A673 (cell line): ENCODE results near the gene EIF2D. TPM values are rescaled to one million over a fixed set of nuclear protein-coding genes. Genes with fewer than 3 reads are reported as not detected.

Source experiments
- BruUV-seq: library from RNA; stranded (reverse); fragments of 400-500 nt; replicated peaks from 2 replicates; lab custom pipeline; 2021; lab: Mats Ljungman, UMichigan
- CTCF ChIA-PET: fragments of 300-600 bp; sonication (Branson Sonifier 250); formaldehyde crosslinking; loops from one replicate; lab custom pipeline; 2022; ENCODE audit warnings: antibody characterized with exemption; lab: Charles Lee
- POLR2A ChIA-PET: fragments of 300-600 bp; sonication (Branson Sonifier 250); formaldehyde crosslinking; loops from one replicate; lab custom pipeline; 2022; ENCODE audit warnings: antibody characterized with exemption; ENCODE audit not compliant: low non-redundant PET; lab: Charles Lee
- DNase-seq: peaks from one replicate; pipeline ENCODE4 v3.0.0-alpha.2; 2015; ENCODE audit warnings: low spot score
- H3K27ac ChIP-seq: fragments of 200-600 bp; sonication (generic); 2 replicates; pipeline ENCODE4 v1.5.1; 2016; ENCODE audit warnings: mixed run types, low read depth, mild to moderate bottlenecking, mixed read lengths, antibody characterized with exemption, low read length; ENCODE audit not compliant: poor library complexity, severe bottlenecking
- H3K27me3 ChIP-seq: fragments of 200-600 bp; sonication (generic); replicated peaks from 2 replicates; pipeline ENCODE4 v1.6.1; 2017; ENCODE audit warnings: mixed run types, low read depth, mild to moderate bottlenecking, mixed read lengths, antibody characterized with exemption, low read length; ENCODE audit not compliant: insufficient read depth, poor library complexity
- H3K36me3 ChIP-seq: fragments of 200-600 bp; sonication (generic); 2 replicates; pipeline ENCODE4 v1.6.1; 2016; ENCODE audit warnings: mixed run types, mild to moderate bottlenecking, mixed read lengths, antibody characterized with exemption, low read length; ENCODE audit not compliant: insufficient read depth, poor library complexity, severe bottlenecking
- H3K4me1 ChIP-seq: fragments of 200-600 bp; sonication (generic); 2 replicates; pipeline ENCODE4 v1.6.1; 2017; ENCODE audit warnings: mixed run types, mild to moderate bottlenecking, mixed read lengths, antibody characterized with exemption, low read length; ENCODE audit not compliant: insufficient read depth, poor library complexity, severe bottlenecking
- H3K4me3 ChIP-seq: fragments of 200-600 bp; sonication (generic); 2 replicates; pipeline ENCODE4 v1.5.1; 2016; ENCODE audit warnings: low read depth, mixed run types, mild to moderate bottlenecking, mixed read lengths, low read length; ENCODE audit not compliant: poor library complexity, severe bottlenecking
- H3K9me3 ChIP-seq: fragments of 200-600 bp; sonication (generic); 2 replicates; pipeline ENCODE4 v1.6.1; 2016; ENCODE audit warnings: mixed run types, low read depth, mild to moderate bottlenecking, mixed read lengths, antibody characterized with exemption, low read length; ENCODE audit not compliant: poor library complexity, severe bottlenecking
- EZH2 ChIP-seq: fragments of 200-600 bp; sonication (generic); IDR thresholded peaks from 2 replicates; pipeline ENCODE4 v1.6.1; 2017; ENCODE audit warnings: borderline replicate concordance, low read depth, mild to moderate bottlenecking, mixed read lengths, antibody characterized with exemption, low read length; ENCODE audit not compliant: poor library complexity, severe bottlenecking
- intact Hi-C: fragments of 100-400 bp; cut with micrococcal nuclease; formaldehyde crosslinking; loops from one replicate; pipeline ENCODE4 v1.10.0; 2022; ENCODE audit not compliant: unreplicated experiment
- total RNA-seq: library from RNA; stranded (reverse); gene quantifications from 2 replicates; pipeline ENCODE4 v1.2.3, GENCODE V29; 2021
- TF ChIP-seq, protein P1 (sequence below): fragments of 300-800, 200-600 bp; sonication (generic); conservative IDR thresholded peaks from 2 replicates; pipeline ENCODE4 v1.5.1; 2017; ENCODE audit warnings: low read depth, mild to moderate bottlenecking, antibody characterized with exemption, low read length, moderate library complexity, mixed read lengths

EIF2D gene
- total RNA-seq, 1 experiment from 2014 or later: 32.6 TPM

DNA sequence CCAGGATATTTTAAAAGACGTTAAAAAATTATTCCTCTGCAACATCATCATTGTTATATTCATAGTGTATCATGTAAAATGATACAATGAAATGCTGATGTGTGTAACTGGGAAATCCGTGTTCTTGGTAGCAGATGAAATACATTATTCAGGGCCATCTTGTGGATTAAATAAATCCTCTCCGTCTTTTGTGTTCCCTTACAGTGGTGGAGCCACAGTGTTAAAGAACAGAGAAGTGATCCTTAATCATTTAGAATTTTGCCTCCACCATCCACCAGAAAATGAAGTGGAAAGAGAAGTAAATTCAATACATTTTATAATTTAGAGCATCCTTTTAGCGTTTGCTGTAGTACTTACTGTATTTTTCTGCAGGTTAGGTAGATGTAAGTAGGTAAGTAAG lies 24.4 kb upstream of the EIF2D start:
- Histone ChIP-seq H3K27ac (no peak overlapping the region), H3K9me3 (no peaks in the 10 kb centered on the region), H3K4me1 (peaks cover 28% of the 10 kb centered on the region), H3K27me3 (no peaks in the 10 kb centered on the region), H3K36me3 (no peaks in the 10 kb centered on the region), H3K4me3 (peak overlapping the region; percentile 96)
- ChIA-PET CTCF (interaction anchor here (4.7 kb wide), 1 partner anchor 27 kb away, joined by 36 read pairs; no protein-coding TSS in a partner anchor), POLR2A (no interaction called here)
- TF ChIP-seq EZH2: no peak
- TF ChIP-seq, protein P1, sequence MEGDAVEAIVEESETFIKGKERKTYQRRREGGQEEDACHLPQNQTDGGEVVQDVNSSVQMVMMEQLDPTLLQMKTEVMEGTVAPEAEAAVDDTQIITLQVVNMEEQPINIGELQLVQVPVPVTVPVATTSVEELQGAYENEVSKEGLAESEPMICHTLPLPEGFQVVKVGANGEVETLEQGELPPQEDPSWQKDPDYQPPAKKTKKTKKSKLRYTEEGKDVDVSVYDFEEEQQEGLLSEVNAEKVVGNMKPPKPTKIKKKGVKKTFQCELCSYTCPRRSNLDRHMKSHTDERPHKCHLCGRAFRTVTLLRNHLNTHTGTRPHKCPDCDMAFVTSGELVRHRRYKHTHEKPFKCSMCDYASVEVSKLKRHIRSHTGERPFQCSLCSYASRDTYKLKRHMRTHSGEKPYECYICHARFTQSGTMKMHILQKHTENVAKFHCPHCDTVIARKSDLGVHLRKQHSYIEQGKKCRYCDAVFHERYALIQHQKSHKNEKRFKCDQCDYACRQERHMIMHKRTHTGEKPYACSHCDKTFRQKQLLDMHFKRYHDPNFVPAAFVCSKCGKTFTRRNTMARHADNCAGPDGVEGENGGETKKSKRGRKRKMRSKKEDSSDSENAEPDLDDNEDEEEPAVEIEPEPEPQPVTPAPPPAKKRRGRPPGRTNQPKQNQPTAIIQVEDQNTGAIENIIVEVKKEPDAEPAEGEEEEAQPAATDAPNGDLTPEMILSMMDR: no peak
- intact Hi-C loops: loop anchor here (10.0 kb wide), 1 partner anchor 348 kb away; no protein-coding TSS in a partner anchor
- DNase-seq: peak; percentile 21
- no TSS peak for BruUV-seq

DNA sequence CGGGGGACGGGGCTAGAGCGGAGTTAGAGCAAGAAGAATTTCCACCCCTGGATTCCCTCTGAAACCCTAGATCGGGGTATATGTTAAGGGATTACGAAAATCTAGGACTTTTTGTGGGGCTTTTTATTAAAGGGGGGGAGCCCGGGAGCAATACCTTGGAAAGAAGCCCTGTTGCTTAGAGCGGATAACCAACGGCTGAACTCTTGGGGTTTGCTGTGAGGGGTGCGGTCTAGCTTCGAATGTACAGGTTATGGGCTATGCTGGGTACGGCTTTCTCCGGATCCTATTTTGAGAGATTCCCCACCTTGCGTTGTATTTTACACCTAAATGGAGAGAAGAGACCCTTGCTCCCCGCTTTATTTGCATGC lies 23.7 kb upstream of the EIF2D start:
- H3K27ac ChIP-seq: peak overlapping the region; percentile 69

DNA sequence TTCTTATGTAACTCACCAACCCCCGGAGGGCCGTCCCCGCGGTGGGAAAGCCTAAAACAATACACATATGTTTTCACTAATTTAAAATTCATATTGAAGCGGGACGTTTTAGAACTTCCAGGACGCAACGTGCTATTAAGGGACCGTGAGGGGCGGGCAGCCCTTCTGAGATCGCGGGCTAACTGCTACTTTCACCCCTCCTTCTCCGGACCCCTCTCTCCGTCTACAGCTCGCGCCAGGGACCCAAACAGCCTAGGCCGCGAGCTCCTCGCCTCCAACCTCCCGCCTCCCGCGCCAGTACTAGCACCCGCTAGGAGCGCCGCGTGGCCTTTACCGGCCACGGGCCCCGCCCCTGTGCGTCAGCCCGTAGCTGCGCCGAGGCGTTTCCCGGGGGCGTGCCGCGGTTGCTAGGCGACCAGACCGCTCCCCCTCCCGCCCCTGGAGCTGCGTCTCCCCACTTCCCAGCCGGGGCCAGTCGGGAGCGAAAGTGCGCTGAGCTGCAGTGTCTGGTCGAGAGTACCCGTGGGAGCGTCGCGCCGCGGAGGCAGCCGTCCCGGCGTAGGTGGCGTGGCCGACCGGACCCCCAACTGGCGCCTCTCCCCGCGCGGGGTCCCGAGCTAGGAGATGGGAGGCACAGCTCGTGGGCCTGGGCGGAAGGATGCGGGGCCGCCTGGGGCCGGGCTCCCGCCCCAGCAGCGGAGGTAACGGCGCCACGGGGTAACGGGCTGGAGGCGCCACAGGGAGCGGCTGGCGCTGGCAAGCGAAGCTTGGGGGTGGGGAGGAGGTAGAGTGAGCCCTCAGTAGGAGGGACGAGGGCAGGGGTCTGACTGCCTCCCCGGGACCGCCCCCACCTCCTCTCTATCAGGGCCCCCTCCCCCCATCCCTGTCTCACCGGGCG lies 23.1 kb upstream of the EIF2D start, which contains the start of gene DYRK3:
TSS of gene DYRK3 (plus strand) at position 457 of the 898 bp plus-strand sequence. CDS start at position 625, 168 bp downstream.
- Histone ChIP-seq H3K27me3 (no peaks in the 10 kb centered on the region), H3K36me3 (no peaks in the 10 kb centered on the region), H3K4me1 (peaks cover 38% of the 10 kb centered on the region), H3K27ac (peak within 1 kb of the TSS; percentile 69), H3K9me3 (no peaks in the 10 kb centered on the region), H3K4me3 (peak within 1 kb of the TSS; percentile 96)
- no TSS peak for BruUV-seq
- intact Hi-C loops: loop anchor here (10.0 kb wide), 1 partner anchor 349 kb away; no protein-coding TSS in a partner anchor
- ChIA-PET CTCF (interaction anchor here (0.6 to 4.7 kb wide), 4 partner anchors 19 to 230 kb away, joined by 3 to 36 read pairs (median 4); partner anchors contain the start of genes EIF2D and IL20), POLR2A (no interaction called here)
- DNase-seq: peak; percentile 96
- TF ChIP-seq, protein P1: no peak; the same call in 1 of the 2 replicates
- no peak for TF ChIP-seq EZH2

More for the DNA sequence above, 23.7 kb upstream of the EIF2D start:
- no peaks in the 10 kb centered on the region for H3K36me3 ChIP-seq
- H3K27me3 ChIP-seq: no peaks in the 10 kb centered on the region
- peaks cover 34% of the 10 kb centered on the region for H3K4me1 ChIP-seq
- ChIA-PET CTCF (interaction anchor here (0.6 to 4.7 kb wide), 4 partner anchors 19 to 230 kb away, joined by 3 to 36 read pairs (median 4); partner anchors contain the start of genes EIF2D and IL20), POLR2A (no interaction called here)
- no peak for TF ChIP-seq EZH2
- TF ChIP-seq, protein P1: no peak
- H3K9me3 ChIP-seq: no peaks in the 10 kb centered on the region
- no TSS peak for BruUV-seq
- intact Hi-C loops: loop anchor here (10.0 kb wide), 1 partner anchor 349 kb away; no protein-coding TSS in a partner anchor
- DNase-seq: no peak
- peak overlapping the region; percentile 96 for H3K4me3 ChIP-seq
